ENCODE data around the gene MAP6D1.

Gene MAP6D1

GRCh38 chr3:183824761-183825455 lies 469 bp downstream of the MAP6D1 start (continued):
- TF ChIP-seq, protein P1, sequence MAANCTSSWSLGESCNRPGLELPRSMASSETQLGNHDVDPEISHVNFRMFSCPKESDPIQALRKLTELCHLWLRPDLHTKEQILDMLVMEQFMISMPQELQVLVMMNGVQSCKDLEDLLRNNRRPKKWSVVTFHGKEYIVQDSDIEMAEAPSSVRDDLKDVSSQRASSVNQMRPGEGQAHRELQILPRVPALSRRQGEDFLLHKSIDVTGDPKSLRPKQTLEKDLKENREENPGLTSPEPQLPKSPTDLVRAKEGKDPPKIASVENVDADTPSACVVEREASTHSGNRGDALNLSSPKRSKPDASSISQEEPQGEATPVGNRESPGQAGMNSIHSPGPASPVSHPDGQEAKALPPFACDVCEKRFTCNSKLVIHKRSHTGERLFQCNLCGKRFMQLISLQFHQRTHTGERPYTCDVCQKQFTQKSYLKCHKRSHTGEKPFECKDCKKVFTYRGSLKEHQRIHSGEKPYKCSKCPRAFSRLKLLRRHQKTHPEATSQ (tag by site-specific recombination; IDR thresholded peaks at IDR 0.05): no peak
- TF ChIP-seq, protein P2, sequence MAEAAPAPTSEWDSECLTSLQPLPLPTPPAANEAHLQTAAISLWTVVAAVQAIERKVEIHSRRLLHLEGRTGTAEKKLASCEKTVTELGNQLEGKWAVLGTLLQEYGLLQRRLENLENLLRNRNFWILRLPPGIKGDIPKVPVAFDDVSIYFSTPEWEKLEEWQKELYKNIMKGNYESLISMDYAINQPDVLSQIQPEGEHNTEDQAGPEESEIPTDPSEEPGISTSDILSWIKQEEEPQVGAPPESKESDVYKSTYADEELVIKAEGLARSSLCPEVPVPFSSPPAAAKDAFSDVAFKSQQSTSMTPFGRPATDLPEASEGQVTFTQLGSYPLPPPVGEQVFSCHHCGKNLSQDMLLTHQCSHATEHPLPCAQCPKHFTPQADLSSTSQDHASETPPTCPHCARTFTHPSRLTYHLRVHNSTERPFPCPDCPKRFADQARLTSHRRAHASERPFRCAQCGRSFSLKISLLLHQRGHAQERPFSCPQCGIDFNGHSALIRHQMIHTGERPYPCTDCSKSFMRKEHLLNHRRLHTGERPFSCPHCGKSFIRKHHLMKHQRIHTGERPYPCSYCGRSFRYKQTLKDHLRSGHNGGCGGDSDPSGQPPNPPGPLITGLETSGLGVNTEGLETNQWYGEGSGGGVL (tag by site-specific recombination; IDR thresholded peaks at IDR 0.05): no peak
- no peak for TF ChIP-seq ZSCAN18 (tag by site-specific recombination; IDR thresholded peaks at IDR 0.05)
- no peak for TF ChIP-seq MYNN (tag by site-specific recombination; IDR thresholded peaks at IDR 0.05; ENCODE audit: borderline replicate concordance)
- no peak for TF ChIP-seq ZNF311 (tag by site-specific recombination; IDR thresholded peaks at IDR 0.05; ENCODE audit: borderline replicate concordance)
- no peak for TF ChIP-seq ZNF624 (tag by site-specific recombination; IDR thresholded peaks at IDR 0.05)
- no peak for TF ChIP-seq ZNF138 (tag by site-specific recombination; IDR thresholded peaks at IDR 0.05; ENCODE audit: borderline replicate concordance)
- TF ChIP-seq ZNF366 (tag by site-specific recombination; conservative IDR thresholded peaks at IDR 0.05): no peak
- TF ChIP-seq, protein P3, sequence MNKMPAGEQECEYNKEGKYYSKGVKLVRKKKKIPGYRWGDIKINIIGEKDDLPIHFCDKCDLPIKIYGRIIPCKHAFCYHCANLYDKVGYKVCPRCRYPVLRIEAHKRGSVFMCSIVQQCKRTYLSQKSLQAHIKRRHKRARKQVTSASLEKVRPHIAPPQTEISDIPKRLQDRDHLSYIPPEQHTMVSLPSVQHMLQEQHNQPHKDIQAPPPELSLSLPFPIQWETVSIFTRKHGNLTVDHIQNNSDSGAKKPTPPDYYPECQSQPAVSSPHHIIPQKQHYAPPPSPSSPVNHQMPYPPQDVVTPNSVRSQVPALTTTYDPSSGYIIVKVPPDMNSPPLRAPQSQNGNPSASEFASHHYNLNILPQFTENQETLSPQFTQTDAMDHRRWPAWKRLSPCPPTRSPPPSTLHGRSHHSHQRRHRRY (tag by site-specific recombination; IDR thresholded peaks at IDR 0.05): no peak
- TF ChIP-seq ZNF133 (tag by site-specific recombination; IDR thresholded peaks at IDR 0.05): no peak
- TF ChIP-seq ZBTB8A (tag by site-specific recombination; IDR thresholded peaks at IDR 0.05): peak; percentile 65
- TF ChIP-seq ZNF843 (tag by site-specific recombination; IDR thresholded peaks at IDR 0.05): no peak
- no peak for TF ChIP-seq KLF10 (tag by site-specific recombination; IDR thresholded peaks at IDR 0.05)
- TF ChIP-seq, protein P4, sequence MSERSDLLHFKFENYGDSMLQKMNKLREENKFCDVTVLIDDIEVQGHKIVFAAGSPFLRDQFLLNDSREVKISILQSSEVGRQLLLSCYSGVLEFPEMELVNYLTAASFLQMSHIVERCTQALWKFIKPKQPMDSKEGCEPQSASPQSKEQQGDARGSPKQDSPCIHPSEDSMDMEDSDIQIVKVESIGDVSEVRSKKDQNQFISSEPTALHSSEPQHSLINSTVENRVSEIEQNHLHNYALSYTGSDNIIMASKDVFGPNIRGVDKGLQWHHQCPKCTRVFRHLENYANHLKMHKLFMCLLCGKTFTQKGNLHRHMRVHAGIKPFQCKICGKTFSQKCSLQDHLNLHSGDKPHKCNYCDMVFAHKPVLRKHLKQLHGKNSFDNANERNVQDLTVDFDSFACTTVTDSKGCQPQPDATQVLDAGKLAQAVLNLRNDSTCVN (tag by site-specific recombination; optimal IDR thresholded peaks at IDR 0.05): peak; percentile 86
- no peak for TF ChIP-seq ZNF24 (tag by site-specific recombination; IDR thresholded peaks at IDR 0.05)
- TF ChIP-seq ZNF248 (tag by site-specific recombination; IDR thresholded peaks at IDR 0.05): no peak
- TF ChIP-seq ZNF571 (tag by site-specific recombination; IDR thresholded peaks at IDR 0.05): no peak
- TF ChIP-seq ZNF175 (tag by site-specific recombination; IDR thresholded peaks at IDR 0.05): no peak
- no peak for TF ChIP-seq ZNF791 (tag by site-specific recombination; IDR thresholded peaks at IDR 0.05)
- TF ChIP-seq ZNF169 (tag by site-specific recombination; IDR thresholded peaks at IDR 0.05): no peak
- TF ChIP-seq REPIN1 (tag by site-specific recombination; IDR thresholded peaks at IDR 0.05; ENCODE audit: low read depth): no peak
- no peak for TF ChIP-seq ZNF350 (tag by site-specific recombination; IDR thresholded peaks at IDR 0.05)
- TF ChIP-seq, protein P5, sequence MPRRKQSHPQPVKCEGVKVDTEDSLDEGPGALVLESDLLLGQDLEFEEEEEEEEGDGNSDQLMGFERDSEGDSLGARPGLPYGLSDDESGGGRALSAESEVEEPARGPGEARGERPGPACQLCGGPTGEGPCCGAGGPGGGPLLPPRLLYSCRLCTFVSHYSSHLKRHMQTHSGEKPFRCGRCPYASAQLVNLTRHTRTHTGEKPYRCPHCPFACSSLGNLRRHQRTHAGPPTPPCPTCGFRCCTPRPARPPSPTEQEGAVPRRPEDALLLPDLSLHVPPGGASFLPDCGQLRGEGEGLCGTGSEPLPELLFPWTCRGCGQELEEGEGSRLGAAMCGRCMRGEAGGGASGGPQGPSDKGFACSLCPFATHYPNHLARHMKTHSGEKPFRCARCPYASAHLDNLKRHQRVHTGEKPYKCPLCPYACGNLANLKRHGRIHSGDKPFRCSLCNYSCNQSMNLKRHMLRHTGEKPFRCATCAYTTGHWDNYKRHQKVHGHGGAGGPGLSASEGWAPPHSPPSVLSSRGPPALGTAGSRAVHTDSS (tag by site-specific recombination; IDR thresholded peaks at IDR 0.05): no peak
- no peak for TF ChIP-seq ZNF2 (tag by site-specific recombination; IDR thresholded peaks at IDR 0.05)
- no peak for TF ChIP-seq ZBTB44 (tag by site-specific recombination; IDR thresholded peaks at IDR 0.05)
- TF ChIP-seq ZNF155 (tag by site-specific recombination; IDR thresholded peaks at IDR 0.05): no peak
- no peak for TF ChIP-seq ZNF664 (tag by site-specific recombination; IDR thresholded peaks at IDR 0.05)
- peak; percentile 87 for TF ChIP-seq GLIS2 (tag by site-specific recombination; IDR thresholded peaks at IDR 0.05)
- no peak for TF ChIP-seq ZNF433 (tag by site-specific recombination; IDR thresholded peaks at IDR 0.05; ENCODE audit: low read depth)

All from HEK293 (cell line).